HepG2 (cell line): Measurements from ENCODE around the gene ASH1L. TPM values are rescaled to one million over a fixed set of nuclear protein-coding genes. Genes with fewer than 3 reads are reported as not detected.
A peak's percentile ranks its signal among the peaks of the same experiment; 100 is the strongest.

ENCODE experiments used
- FOXA1 ChIP-seq, 2 experiments: fragments of 450-650 bp in 1 of 2; sonication (generic) in 1 of 2; formaldehyde crosslinking in 1 of 2; IDR thresholded peaks; 2 replicates each; pipeline versions ENCODE4 v1.4.0 to v1.6.1; 2016 to 2020; ENCODE audit warnings: missing genetic modification reagents in 1 of 2
- GPBP1L1 ChIP-seq: sonication (generic); formaldehyde crosslinking; IDR thresholded peaks from 2 replicates; pipeline ENCODE4 v1.5.0; 2020; ENCODE audit warnings: mild to moderate bottlenecking, missing genetic modification reagents
- HCFC1 ChIP-seq: fragments of 150-350 bp; IDR thresholded peaks from 2 replicates; pipeline ENCODE4 v1.6.1; 2014; ENCODE audit warnings: low read depth, low read length
- HNF4G ChIP-seq, 2 experiments: sonication (generic) in 1 of 2; formaldehyde crosslinking in 1 of 2; IDR thresholded peaks; 2 replicates each; pipeline versions ENCODE4 v1.4.0 to v1.6.1; 2011 to 2020; ENCODE audit warnings: borderline replicate concordance in 2 of 2, low read depth in 2 of 2, mild to moderate bottlenecking in 2 of 2, low read length in 1 of 2, missing genetic modification reagents in 1 of 2, moderate library complexity in 1 of 2
- THAP8 ChIP-seq: sonication (generic); formaldehyde crosslinking; IDR thresholded peaks from 2 replicates; pipeline ENCODE4 v1.5.1; 2020; ENCODE audit warnings: missing genetic modification reagents, mild to moderate bottlenecking, borderline replicate concordance
- ZBTB33 ChIP-seq: sonication (generic); formaldehyde crosslinking; IDR thresholded peaks from 2 replicates; pipeline ENCODE4 v1.4.0; 2020; ENCODE audit warnings: missing genetic modification reagents
- ZFAT ChIP-seq: sonication (generic); formaldehyde crosslinking; conservative IDR thresholded peaks from 2 replicates; pipeline ENCODE4 v1.8.1; 2023; ENCODE audit warnings: missing genetic modification reagents, inconsistent platforms
- ZNF329 ChIP-seq: sonication (generic); formaldehyde crosslinking; IDR thresholded peaks from 2 replicates; pipeline ENCODE4 v1.9.0; 2021; ENCODE audit warnings: low read depth, mild to moderate bottlenecking, missing genetic modification reagents
- ZNF350 ChIP-seq: sonication (generic); formaldehyde crosslinking; IDR thresholded peaks from 2 replicates; pipeline ENCODE4 v1.4.0; 2020; ENCODE audit warnings: mild to moderate bottlenecking, low read depth, missing genetic modification reagents, borderline replicate concordance
- ZNF841 ChIP-seq: sonication (generic); formaldehyde crosslinking; IDR thresholded peaks from 2 replicates; pipeline ENCODE4 v1.8.1; 2023; ENCODE audit warnings: missing genetic modification reagents, borderline replicate concordance
- ZSCAN29 ChIP-seq: sonication (generic); formaldehyde crosslinking; conservative IDR thresholded peaks from 2 replicates; pipeline ENCODE4 v1.4.0; 2020; ENCODE audit warnings: mild to moderate bottlenecking, missing genetic modification reagents
- polyA plus RNA-seq, 8 experiments: library from polyadenylated mRNA; depleted of rRNA in 3 of 8; stranded (reverse) in 7 of 8; unstranded in 1 of 8; fragments of >200 nt; fragmentation: Illumina TruSeq in 4 of 8; extraction: Trizol in 4 of 8; gene quantifications; 2 replicates each; pipeline versions ENCODE4 v1.2.1 to v1.2.3, GENCODE V29; 2011 to 2016; ENCODE audit warnings: low read depth in 4 of 8, missing spikeins in 1 of 8, mixed read lengths in 1 of 8; ENCODE audit not compliant: insufficient read depth in 1 of 8
- total RNA-seq, 5 experiments: library from RNA; depleted of rRNA; stranded (reverse); fragments of >200 nt; fragmentation: Illumina TruSeq; extraction: Trizol; gene quantifications; 2 replicates each; pipeline ENCODE4 v1.2.3, GENCODE V29; 2016; ENCODE audit warnings: low read depth in 1 of 5
- TF ChIP-seq, protein P1 (sequence below): sonication (generic); formaldehyde crosslinking; conservative IDR thresholded peaks from 2 replicates; pipeline ENCODE4 v1.4.0; 2020; ENCODE audit warnings: missing genetic modification reagents
- TF ChIP-seq, protein P2 (sequence below): sonication (generic); formaldehyde crosslinking; IDR thresholded peaks from 2 replicates; pipeline ENCODE4 v1.4.0; 2020; ENCODE audit warnings: mild to moderate bottlenecking, missing genetic modification reagents

The ASH1L gene
- total and polyA plus RNA-seq, 2 of the 13 experiments (the other 11 are each of a cell fraction or from before 2014, with no cell fraction given) = 10.2 to 15.3 TPM

- TF ChIP-seq ZBTB33 (CRISPR knock-in tag) (0 out of 2 replicates have a peak, but pooled peaks have one; percentile 7), FOXA1 (IDR thresholded peaks at IDR 0.05) (no peak), FOXA1 (CRISPR knock-in tag; IDR thresholded peaks at IDR 0.05) (0 out of 2 replicates have a peak, but pooled peaks have one; percentile 10), THAP8 (no peak), HCFC1 (no peak), ZNF350 (CRISPR knock-in tag) (peak; percentile 83; the same call in 1 of the 2 replicates), ZFAT (CRISPR knock-in tag) (no peak), HNF4G (IDR thresholded peaks at IDR 0.05; ENCODE audit: borderline replicate concordance, low read depth, low read length) (peak; percentile 88), HNF4G (CRISPR knock-in tag; IDR thresholded peaks at IDR 0.05; ENCODE audit: borderline replicate concordance, low read depth) (peak; percentile 92), ZSCAN29 (peak; percentile 87; the same call in 1 of the 2 replicates), ZNF329 (CRISPR knock-in tag) (no peak), GPBP1L1 (no peak), ZNF841 (no peak)
- TF ChIP-seq, protein P1, sequence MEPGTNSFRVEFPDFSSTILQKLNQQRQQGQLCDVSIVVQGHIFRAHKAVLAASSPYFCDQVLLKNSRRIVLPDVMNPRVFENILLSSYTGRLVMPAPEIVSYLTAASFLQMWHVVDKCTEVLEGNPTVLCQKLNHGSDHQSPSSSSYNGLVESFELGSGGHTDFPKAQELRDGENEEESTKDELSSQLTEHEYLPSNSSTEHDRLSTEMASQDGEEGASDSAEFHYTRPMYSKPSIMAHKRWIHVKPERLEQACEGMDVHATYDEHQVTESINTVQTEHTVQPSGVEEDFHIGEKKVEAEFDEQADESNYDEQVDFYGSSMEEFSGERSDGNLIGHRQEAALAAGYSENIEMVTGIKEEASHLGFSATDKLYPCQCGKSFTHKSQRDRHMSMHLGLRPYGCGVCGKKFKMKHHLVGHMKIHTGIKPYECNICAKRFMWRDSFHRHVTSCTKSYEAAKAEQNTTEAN (CRISPR knock-in tag) = peak; percentile 92
- TF ChIP-seq, protein P2, sequence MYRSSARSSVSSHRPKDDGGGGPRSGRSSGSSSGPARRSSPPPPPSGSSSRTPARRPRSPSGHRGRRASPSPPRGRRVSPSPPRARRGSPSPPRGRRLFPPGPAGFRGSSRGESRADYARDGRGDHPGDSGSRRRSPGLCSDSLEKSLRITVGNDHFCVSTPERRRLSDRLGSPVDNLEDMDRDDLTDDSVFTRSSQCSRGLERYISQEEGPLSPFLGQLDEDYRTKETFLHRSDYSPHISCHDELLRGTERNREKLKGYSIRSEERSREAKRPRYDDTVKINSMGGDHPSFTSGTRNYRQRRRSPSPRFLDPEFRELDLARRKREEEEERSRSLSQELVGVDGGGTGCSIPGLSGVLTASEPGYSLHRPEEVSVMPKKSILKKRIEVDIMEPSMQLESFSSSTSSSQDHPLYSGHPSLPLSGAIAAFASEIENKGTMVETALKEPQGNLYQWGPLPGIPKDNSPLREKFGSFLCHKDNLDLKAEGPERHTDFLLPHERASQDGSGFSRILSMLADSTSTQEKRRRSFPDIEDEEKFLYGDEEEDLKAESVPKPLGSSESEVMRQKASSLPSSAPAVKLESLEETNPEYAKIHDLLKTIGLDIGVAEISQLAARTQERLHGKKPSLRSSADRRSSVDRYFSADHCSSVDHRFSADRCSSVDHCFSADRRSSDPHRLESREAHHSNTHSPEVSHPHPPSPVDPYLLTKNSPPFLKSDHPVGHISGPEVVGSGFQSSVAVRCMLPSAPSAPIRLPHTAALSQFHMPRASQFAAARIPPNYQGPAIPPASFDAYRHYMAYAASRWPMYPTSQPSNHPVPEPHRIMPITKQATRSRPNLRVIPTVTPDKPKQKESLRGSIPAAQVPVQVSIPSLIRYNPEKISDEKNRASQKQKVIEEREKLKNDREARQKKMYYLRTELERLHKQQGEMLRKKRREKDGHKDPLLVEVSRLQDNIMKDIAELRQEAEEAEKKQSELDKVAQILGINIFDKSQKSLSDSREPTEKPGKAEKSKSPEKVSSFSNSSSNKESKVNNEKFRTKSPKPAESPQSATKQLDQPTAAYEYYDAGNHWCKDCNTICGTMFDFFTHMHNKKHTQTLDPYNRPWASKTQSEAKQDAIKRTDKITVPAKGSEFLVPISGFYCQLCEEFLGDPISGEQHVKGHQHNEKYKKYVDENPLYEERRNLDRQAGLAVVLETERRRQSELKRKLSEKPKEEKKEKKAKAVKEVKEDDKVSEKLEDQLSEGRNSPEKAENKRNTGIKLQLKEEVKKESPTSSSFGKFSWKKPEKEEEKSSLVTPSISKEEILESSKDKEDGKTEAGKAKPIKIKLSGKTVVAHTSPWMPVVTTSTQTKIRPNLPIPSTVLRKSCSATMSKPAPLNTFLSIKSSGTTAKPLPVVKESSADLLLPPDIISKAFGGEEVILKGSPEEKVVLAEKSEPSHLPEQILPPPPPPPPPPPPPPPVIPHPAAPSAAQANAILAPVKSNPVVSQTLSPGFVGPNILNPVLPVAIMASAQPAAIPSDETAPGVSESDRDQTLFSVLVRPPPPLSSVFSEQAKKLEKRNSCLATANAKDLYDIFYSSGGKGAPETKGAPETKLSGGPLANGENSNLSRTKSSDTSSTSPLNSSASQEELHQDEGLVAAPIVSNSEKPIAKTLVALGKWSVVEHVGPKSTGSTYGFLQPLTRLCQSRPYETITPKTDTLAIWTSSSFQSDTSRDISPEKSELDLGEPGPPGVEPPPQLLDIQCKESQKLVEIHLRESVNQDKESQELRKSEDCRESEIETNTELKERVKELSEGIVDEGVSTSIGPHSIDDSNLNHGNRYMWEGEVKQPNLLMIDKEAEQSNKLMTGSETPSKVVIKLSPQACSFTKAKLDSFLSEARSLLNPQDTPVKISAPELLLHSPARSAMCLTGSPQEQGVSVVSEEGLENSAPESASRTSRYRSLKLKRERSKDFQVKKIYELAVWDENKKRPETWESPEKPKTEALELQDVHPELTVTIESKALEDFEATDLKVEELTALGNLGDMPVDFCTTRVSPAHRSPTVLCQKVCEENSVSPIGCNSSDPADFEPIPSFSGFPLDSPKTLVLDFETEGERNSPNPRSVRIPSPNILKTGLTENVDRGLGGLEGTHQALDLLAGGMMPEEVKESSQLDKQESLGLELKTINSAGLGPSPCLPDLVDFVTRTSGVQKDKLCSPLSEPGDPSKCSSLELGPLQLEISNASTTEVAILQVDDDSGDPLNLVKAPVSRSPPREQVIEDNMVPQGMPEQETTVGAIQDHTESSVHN = 0 out of 2 replicates have a peak, but pooled peaks have one; percentile 62
These were observed 261.9 kb downstream of the ASH1L start (continued) for GRCh38 chr1:155300553-155301329.
